ENCODE measurements around the gene CTNNA3. TPM values are rescaled to one million over a fixed set of nuclear protein-coding genes. Genes with fewer than 3 reads are reported as not detected.

CTNNA3 gene
- total and polyA plus RNA-seq, 2 donors (not counting 3 experiments of a cell fraction or from before 2014, with no cell fraction given): not detected

GRCh38 chr10:66717231-66717981 is 978.6 kb downstream of the CTNNA3 start:
- no peaks in the 10 kb centered on the region for H4K20me1 ChIP-seq (replicated peaks; ENCODE audit: control insufficient read depth, extremely low read depth, insufficient read depth, low read length)
- TF ChIP-seq JUN (IDR thresholded peaks at IDR 0.05; ENCODE audit: borderline replicate concordance, insufficient read depth, insufficient read length, low read depth): no peak
- TF ChIP-seq FOS (IDR thresholded peaks at IDR 0.05; ENCODE audit: borderline replicate concordance, insufficient read depth, low read length): no peak
- TF ChIP-seq POLR2AphosphoS5 (IDR thresholded peaks at IDR 0.05; ENCODE audit: insufficient read depth, low read depth, low read length): no peak
- TF ChIP-seq POLR2A (IDR thresholded peaks at IDR 0.05; ENCODE audit: low read depth, low read length): no peak
- no peak overlapping the region for H3K4me2 ChIP-seq (ENCODE audit: insufficient read depth, low read length)
- FAIRE-seq (no peak), DNase-seq (ENCODE audit: low read depth, low spot score) (no peak)
- dilution Hi-C loops (cut with MboI; ENCODE audit: extremely low pct_ligation_motif_present, low sequenced_read_pairs): no loop called here
- H3K9ac ChIP-seq (replicated peaks; ENCODE audit: extremely low read depth, insufficient read depth, low read length): no peak overlapping the region
- H3K4me1 ChIP-seq (ENCODE audit: control insufficient read depth, extremely low read depth, insufficient read depth, low read length): no peaks in the 10 kb centered on the region
- no peaks in the 10 kb centered on the region for H3K27me3 ChIP-seq (ENCODE audit: control insufficient read depth in 2 of 2, insufficient read depth in 2 of 2, low read length in 2 of 2)
- BruUV-seq (replicated peaks): no TSS peak
- intact Hi-C loops (cut with micrococcal nuclease): no loop called here
- no peak overlapping the region for H2AFZ ChIP-seq (ENCODE audit: low read depth, low read length)
- ChIA-PET CTCF (no interaction called here), POLR2A (no interaction called here)
- no peak overlapping the region for H3K4me3 ChIP-seq (replicated peaks in 1 of 3; ENCODE audit: insufficient read depth in 1 of 3, low read depth in 1 of 3, low read length in 3 of 3)
- peaks cover 4% of the 10 kb centered on the region for H3K9me3 ChIP-seq (replicated peaks; ENCODE audit: control insufficient read depth, insufficient read depth, low read length)
- no peaks in the 10 kb centered on the region for H3K9me1 ChIP-seq (replicated peaks; ENCODE audit: control insufficient read depth, extremely low read depth, insufficient read depth, low read length)
- H3K36me3 ChIP-seq (ENCODE audit: control insufficient read depth in 2 of 2, extremely low read depth in 1 of 2, insufficient read depth in 2 of 2, low read length in 2 of 2): no peaks in the 10 kb centered on the region
- no peak overlapping the region for H3K27ac ChIP-seq (ENCODE audit: insufficient read depth, low read depth, low read length)
- no peaks in the 10 kb centered on the region for H3K79me2 ChIP-seq (ENCODE audit: control insufficient read depth, insufficient read depth, low read length)

- DNase-seq (ENCODE audit: low read depth, low spot score) (no peak), FAIRE-seq (no peak)
- no peak overlapping the region for H3K4me2 ChIP-seq (ENCODE audit: insufficient read depth, low read length)
- ChIA-PET POLR2A (no interaction called here), CTCF (no interaction called here)
- peaks cover 2% of the 10 kb centered on the region for H3K9me3 ChIP-seq (replicated peaks; ENCODE audit: control insufficient read depth, insufficient read depth, low read length)
- H3K9ac ChIP-seq (replicated peaks; ENCODE audit: extremely low read depth, insufficient read depth, low read length): no peak overlapping the region
- H3K9me1 ChIP-seq (replicated peaks; ENCODE audit: control insufficient read depth, extremely low read depth, insufficient read depth, low read length): no peaks in the 10 kb centered on the region
- H3K27ac ChIP-seq (ENCODE audit: insufficient read depth, low read depth, low read length): no peak overlapping the region
- no peaks in the 10 kb centered on the region for H3K27me3 ChIP-seq (ENCODE audit: control insufficient read depth in 2 of 2, insufficient read depth in 2 of 2, low read length in 2 of 2)
- TF ChIP-seq GATA2 (IDR thresholded peaks at IDR 0.05; ENCODE audit: insufficient read depth, insufficient read length, low read depth, low read length): no peak
- no peak overlapping the region for H3K4me3 ChIP-seq (replicated peaks in 1 of 3; ENCODE audit: insufficient read depth in 1 of 3, low read depth in 1 of 3, low read length in 3 of 3)
- no TSS peak for BruUV-seq (replicated peaks)
- no peaks in the 10 kb centered on the region for H4K20me1 ChIP-seq (replicated peaks; ENCODE audit: control insufficient read depth, extremely low read depth, insufficient read depth, low read length)
- H3K79me2 ChIP-seq (ENCODE audit: control insufficient read depth, insufficient read depth, low read length): no peaks in the 10 kb centered on the region
- intact Hi-C loops (cut with micrococcal nuclease): no loop called here
- dilution Hi-C loops (cut with MboI; ENCODE audit: extremely low pct_ligation_motif_present, low sequenced_read_pairs): no loop called here
- H3K4me1 ChIP-seq (ENCODE audit: control insufficient read depth, extremely low read depth, insufficient read depth, low read length): no peaks in the 10 kb centered on the region
- H3K36me3 ChIP-seq (ENCODE audit: control insufficient read depth in 2 of 2, extremely low read depth in 1 of 2, insufficient read depth in 2 of 2, low read length in 2 of 2): no peaks in the 10 kb centered on the region
- H2AFZ ChIP-seq (ENCODE audit: low read depth, low read length): no peak overlapping the region
Observed at GRCh38 chr10:66714741-66715140, 981.3 kb downstream of the CTNNA3 start.
